IPS DF 4.7 (cell line): ENCODE measurements around the gene TRMT2A.

Experiments used
- DNase-seq: peaks from one replicate; pipeline ENCODE4 v3.0.0-alpha.2; 2013; ENCODE audit warnings: low spot score; ENCODE audit errors: extremely low read depth

TRMT2A gene

GRCh38 chr22:20135806-20136602 is 19.0 kb upstream of the TRMT2A start:
- DNase-seq = no peak

DNA sequence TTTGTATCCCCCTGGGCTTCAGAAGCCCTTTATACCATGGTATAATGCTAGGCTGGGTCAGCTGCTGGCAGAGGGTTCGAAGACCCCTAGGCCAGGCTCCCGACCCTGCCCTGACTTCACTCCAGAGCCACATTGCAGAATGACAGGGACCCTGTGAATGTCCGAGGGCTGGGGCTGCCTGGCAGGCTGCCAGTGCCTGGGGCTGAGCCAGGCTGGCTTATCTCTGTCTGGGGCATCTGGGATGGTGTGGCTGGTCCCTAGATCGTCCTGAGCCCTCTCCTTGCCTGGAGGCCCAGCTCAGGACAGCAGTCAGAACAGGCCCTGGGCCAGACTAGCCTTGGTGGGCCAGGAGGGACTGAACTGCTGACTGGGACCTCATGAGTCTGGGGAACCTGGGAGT is 18.2 kb upstream of the TRMT2A start:
- no peak for DNase-seq

GRCh38 chr22:20133930-20134549 is 17.0 kb upstream of the TRMT2A start:
- DNase-seq = no peak

- no peak for DNase-seq
Measured at GRCh38 chr22:20132686-20133246, 15.7 kb upstream of the TRMT2A start.

DNA sequence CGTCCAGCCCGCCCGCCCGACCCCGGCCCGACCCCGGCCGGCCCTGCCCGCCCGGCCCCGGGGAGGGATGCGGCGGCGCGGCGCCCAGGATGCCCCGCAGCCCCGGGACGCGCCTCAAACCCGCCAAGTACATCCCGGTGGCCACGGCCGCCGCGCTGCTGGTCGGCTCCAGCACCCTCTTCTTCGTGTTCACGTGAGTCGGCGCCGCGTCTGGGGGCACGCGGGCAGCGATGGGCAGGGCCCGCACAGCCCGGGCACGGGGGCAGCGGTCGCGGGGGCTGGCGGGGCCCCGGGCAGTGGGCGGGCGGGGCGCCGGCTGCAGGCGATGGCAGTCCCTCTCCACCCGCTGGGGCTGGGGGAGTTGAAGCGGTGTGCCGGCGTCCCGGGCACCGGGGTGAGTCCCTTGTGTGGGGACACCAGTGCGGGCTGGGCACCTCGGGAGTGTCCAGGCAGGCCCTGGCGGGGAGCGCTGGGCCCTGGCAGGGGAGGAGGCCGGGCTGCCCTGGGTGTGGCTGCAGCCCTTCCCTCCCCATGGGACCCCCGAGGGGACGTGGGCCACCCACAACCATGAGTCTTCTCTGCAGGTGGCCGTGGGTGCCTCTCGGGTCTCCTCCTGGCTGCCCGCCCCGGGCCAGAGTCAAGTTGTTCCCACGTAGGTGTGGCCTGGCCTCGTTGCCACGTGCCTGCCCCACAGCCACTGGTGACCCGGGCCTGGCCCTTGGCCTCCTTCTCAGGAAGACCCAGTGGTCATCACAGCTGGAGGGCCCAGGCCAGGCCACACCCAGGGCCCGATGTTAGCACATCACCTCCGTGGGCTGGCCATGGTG is 15.0 kb upstream of the TRMT2A start:
- DNase-seq = no peak

DNA sequence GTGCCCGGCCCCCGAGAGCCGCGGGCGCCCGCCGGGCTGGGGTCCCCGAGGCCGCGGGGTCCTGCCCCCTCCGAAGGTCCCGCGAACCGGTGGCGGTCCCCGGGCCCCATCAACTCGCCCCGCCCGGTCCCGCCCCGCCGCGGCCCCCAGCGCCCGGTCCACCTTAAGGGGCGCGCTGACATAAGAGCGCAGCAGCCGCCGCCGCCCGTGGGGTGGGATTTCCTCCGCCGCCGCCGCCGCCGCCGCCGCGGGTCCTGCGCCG is 14.5 kb upstream of the TRMT2A start, which contains the start of gene ZDHHC8:
TSS of gene ZDHHC8 (plus strand) at position 208 of the 262 bp plus-strand sequence. CDS start 144 bp downstream, outside the sequence.
- no peak for DNase-seq

- DNase-seq = no peak
Measured at GRCh38 chr22:20130731-20131596, 13.9 kb upstream of the TRMT2A start.

- no peak for DNase-seq
Measured at GRCh38 chr22:20130319-20130718, 13.3 kb upstream of the TRMT2A start.

DNA sequence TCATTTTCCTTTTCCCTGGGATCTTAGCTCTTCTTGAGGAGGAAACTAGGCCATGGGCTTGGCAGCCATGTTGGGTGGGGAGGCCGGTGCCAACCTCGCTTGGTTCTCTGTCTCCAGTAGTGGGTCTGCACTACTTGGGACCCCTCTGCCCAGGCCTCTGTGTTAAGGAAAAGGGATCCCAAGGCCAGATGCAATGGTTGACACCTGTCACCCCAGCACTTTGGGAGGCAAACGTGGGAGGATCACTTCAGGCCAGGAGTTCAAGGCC is 12.7 kb upstream of the TRMT2A start:
- no peak for DNase-seq

GRCh38 chr22:20128902-20129746 is 12.1 kb upstream of the TRMT2A start:
- no peak for DNase-seq

DNA sequence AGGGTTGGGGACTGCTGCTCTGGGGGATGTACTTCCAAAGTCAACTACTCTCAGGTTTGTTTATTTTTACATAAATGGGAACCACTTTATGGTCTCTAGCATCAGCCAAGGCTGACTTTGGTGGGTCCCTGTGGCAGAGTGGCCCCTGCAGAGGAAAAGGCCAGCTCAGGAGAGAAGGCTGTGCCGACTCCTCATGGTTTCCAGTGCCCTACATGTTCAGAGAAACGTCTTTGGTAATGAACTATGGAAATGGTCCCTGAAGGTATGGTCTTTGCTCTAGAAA is 11.5 kb upstream of the TRMT2A start:
- DNase-seq = no peak

GRCh38 chr22:20127869-20128618 is 11.0 kb upstream of the TRMT2A start:
- no peak for DNase-seq

DNA sequence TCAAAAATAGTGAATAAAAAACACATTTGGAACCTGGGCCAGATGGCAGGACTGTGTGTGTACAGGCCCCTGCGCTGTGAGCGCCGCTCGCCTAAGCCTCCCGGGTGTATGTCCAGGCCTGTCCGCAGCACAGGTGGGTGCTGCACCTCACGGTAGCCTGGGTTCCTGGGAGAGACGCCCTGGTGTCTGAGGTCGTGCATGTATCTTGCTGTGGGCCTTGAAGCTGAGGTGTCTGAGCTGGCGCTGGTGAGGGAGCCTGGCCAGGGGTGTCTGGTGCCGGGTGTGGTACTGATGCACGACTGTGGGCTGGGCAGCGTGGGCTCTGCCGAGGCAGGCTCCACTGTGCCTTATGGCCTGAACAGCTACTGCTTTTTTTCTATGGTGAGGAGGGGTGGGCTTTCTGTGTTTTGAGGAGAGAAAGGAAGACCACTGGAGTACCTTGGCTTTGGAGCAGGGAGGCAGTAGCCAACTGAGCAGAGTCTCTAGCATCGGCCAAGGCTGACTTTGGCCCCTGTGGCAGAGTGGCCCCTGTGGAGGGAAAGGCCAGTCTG is 10.4 kb upstream of the TRMT2A start:
- no peak for DNase-seq

DNA sequence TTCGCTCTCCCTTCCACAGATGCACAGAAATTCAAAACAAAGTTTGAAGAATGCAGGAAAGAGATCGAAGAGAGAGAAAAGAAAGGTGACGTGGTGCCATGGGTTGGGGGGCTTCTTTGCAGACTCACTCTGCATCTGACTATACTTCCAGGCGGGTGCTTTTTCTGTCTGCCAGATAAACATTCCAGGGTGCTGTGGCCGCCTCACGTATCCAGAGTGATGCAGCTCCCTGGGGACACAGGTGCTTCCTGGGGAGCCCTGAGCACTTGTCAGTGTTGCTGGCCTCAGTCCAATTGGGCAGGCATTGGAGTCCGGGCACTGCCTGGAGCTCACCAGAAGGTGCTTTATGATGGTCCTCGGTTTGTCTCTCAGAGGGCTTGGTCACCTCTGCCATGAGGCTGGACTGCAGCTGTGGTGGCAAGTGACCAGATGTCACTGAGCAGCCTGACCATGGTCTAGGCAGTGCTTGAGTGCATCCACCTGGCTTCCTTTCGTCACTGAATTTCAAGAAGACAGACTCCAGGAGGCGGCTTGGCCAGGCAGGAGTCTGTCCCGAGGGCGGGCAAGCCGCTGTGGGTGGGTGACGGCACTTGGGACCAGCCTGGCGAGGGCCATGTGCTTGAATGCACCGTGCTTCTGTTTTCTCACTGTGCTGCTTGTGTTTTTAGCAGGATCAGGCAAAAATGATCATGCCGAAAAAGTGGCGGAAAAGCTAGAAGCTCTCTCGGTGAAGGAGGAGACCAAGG is 9.4 kb upstream of the TRMT2A start:
- DNase-seq = no peak

- DNase-seq = no peak
Measured at GRCh38 chr22:20125201-20126174, 8.5 kb upstream of the TRMT2A start.

- DNase-seq = no peak
Measured at GRCh38 chr22:20124083-20124787, 7.2 kb upstream of the TRMT2A start.
